ENCODE measurements around the gene APPL2. TPM values are rescaled to one million over a fixed set of nuclear protein-coding genes. Genes with fewer than 3 reads are reported as not detected.
A peak's percentile ranks its signal among the peaks of the same experiment; 100 is the strongest.

APPL2 gene
- total RNA-seq, 4 donors from 2014 or later, result 81.4 to 410 (median 151) TPM

GRCh38 chr12:105226219-105226618 lies 9.8 kb downstream of the APPL2 start:
- intact Hi-C loops (cut with DNase I; ENCODE audit: low total_unique reads) (no loop called here), in situ Hi-C loops (cut with MboI; ENCODE audit: low pct_ligation_motif_present in 1 of 4, low pct_unique_long_range_greater_than_20kb in 1 of 4, low sequenced_read_pairs in 3 of 4) (no loop called here)
- peaks cover 12 to 78% (median 32%) of the 10 kb centered on the region in 4 donors for H3K4me1 ChIP-seq
- no peaks in the 10 kb centered on the region for H3K27me3 ChIP-seq
- H3K9me3 ChIP-seq, result no peaks in the 10 kb centered on the region
- peak; percentile 47 for DNase-seq
- peaks cover 0 to 4% (median 0%) of the 10 kb centered on the region in 4 donors for H3K36me3 ChIP-seq
- TF ChIP-seq CTCF (IDR thresholded peaks at IDR 0.05) (no peak), POLR2A (IDR thresholded peaks at IDR 0.05) (no peak), POLR2AphosphoS5 (IDR thresholded peaks at IDR 0.05) (peak; percentile 36 to 52 (median 46)), EP300 (IDR thresholded peaks at IDR 0.05; ENCODE audit: low read depth) (no peak)
- 70 to 81% methylated on average over 6 to 8 of the region's 8 CpGs for WGBS, 2 donors (ENCODE audit: low coverage in 1 of 2)
- H3K4me3 ChIP-seq, result no peak overlapping the region
- H3K27ac ChIP-seq, result peak overlapping the region; percentile 28 to 61 (median 56)

- H3K36me3 ChIP-seq, result peaks cover 0 to 4% (median 0%) of the 10 kb centered on the region in 4 donors
- peak overlapping the region; percentile 28 to 61 (median 56) for H3K27ac ChIP-seq
- intact Hi-C loops (cut with DNase I; ENCODE audit: low total_unique reads) (no loop called here), in situ Hi-C loops (cut with MboI; ENCODE audit: low pct_ligation_motif_present in 1 of 4, low pct_unique_long_range_greater_than_20kb in 1 of 4, low sequenced_read_pairs in 3 of 4) (no loop called here)
- 71 to 92% methylated on average over 5 of the region's 5 CpGs for WGBS, 2 donors (ENCODE audit: low coverage in 1 of 2)
- TF ChIP-seq POLR2AphosphoS5 (IDR thresholded peaks at IDR 0.05) (no peak), EP300 (IDR thresholded peaks at IDR 0.05; ENCODE audit: low read depth) (no peak), CTCF (IDR thresholded peaks at IDR 0.05) (no peak), POLR2A (IDR thresholded peaks at IDR 0.05) (no peak)
- peaks cover 12 to 76% (median 32%) of the 10 kb centered on the region in 4 donors for H3K4me1 ChIP-seq
- H3K9me3 ChIP-seq, result no peaks in the 10 kb centered on the region
- H3K4me3 ChIP-seq, result no peak overlapping the region
- no peak for DNase-seq
- no peaks in the 10 kb centered on the region for H3K27me3 ChIP-seq
Observed at GRCh38 chr12:105225505-105226015, 10.4 kb downstream of the APPL2 start.

- Histone ChIP-seq H3K9me3 (no peaks in the 10 kb centered on the region), H3K27me3 (no peaks in the 10 kb centered on the region), H3K4me3 (no peak overlapping the region), H3K4me1 (peaks cover 7 to 75% (median 29%) of the 10 kb centered on the region in 4 donors), H3K27ac (peak overlapping the region in 3 of 4 donors; percentile 28 to 53 (median 37)), H3K36me3 (peaks cover 0 to 4% (median 0%) of the 10 kb centered on the region in 4 donors)
- intact Hi-C loops (cut with DNase I; ENCODE audit: low total_unique reads), result no loop called here
- DNase-seq, result no peak
- no peak for TF ChIP-seq EP300 (IDR thresholded peaks at IDR 0.05; ENCODE audit: low read depth)
- TF ChIP-seq CTCF (IDR thresholded peaks at IDR 0.05), result no peak
- TF ChIP-seq POLR2AphosphoS5 (IDR thresholded peaks at IDR 0.05), result no peak
- no peak for TF ChIP-seq POLR2A (IDR thresholded peaks at IDR 0.05)
- 97 to 98% methylated on average over 4 of the region's 4 CpGs for WGBS, 2 donors (ENCODE audit: low coverage in 1 of 2)
- in situ Hi-C loops (cut with MboI; ENCODE audit: low pct_ligation_motif_present in 1 of 4, low pct_unique_long_range_greater_than_20kb in 1 of 4, low sequenced_read_pairs in 3 of 4), result no loop called here
Observed at GRCh38 chr12:105224399-105224798, 11.6 kb downstream of the APPL2 start.

GRCh38 chr12:105223884-105224283 lies 12.1 kb downstream of the APPL2 start:
- in situ Hi-C loops (cut with MboI; ENCODE audit: low pct_ligation_motif_present in 1 of 4, low pct_unique_long_range_greater_than_20kb in 1 of 4, low sequenced_read_pairs in 3 of 4), result no loop called here
- H3K36me3 ChIP-seq, result peaks cover 0 to 4% (median 0%) of the 10 kb centered on the region in 4 donors
- no peak for TF ChIP-seq POLR2AphosphoS5 (IDR thresholded peaks at IDR 0.05)
- no peak for TF ChIP-seq CTCF (IDR thresholded peaks at IDR 0.05)
- TF ChIP-seq POLR2A (IDR thresholded peaks at IDR 0.05), result no peak
- no peak for TF ChIP-seq EP300 (IDR thresholded peaks at IDR 0.05; ENCODE audit: low read depth)
- H3K27me3 ChIP-seq, result no peaks in the 10 kb centered on the region
- H3K9me3 ChIP-seq, result no peaks in the 10 kb centered on the region
- no peak overlapping the region for H3K4me3 ChIP-seq
- H3K27ac ChIP-seq, result peak overlapping the region in 3 of 4 donors; percentile 29 to 53 (median 37)
- H3K4me1 ChIP-seq, result peaks cover 6 to 74% (median 25%) of the 10 kb centered on the region in 4 donors
- 69% methylated on average over 4 of the region's 4 CpGs; no CpG with 5 or more reads in 1 of the 2 donors for WGBS, 2 donors (ENCODE audit: low coverage in 1 of 2)
- no peak for DNase-seq
- intact Hi-C loops (cut with DNase I; ENCODE audit: low total_unique reads), result no loop called here

Measured in transverse colon (tissue), 4 donors.